HG03571 (cell line): ENCODE measurements around the gene PDZD7.

ENCODE experiments used
- ATAC-seq: cut with Tn5 transposase; IDR thresholded peaks from one replicate; pipeline ENCODE4 v1.9.1; 2021; ENCODE audit not compliant: unreplicated experiment

The PDZD7 gene

DNA sequence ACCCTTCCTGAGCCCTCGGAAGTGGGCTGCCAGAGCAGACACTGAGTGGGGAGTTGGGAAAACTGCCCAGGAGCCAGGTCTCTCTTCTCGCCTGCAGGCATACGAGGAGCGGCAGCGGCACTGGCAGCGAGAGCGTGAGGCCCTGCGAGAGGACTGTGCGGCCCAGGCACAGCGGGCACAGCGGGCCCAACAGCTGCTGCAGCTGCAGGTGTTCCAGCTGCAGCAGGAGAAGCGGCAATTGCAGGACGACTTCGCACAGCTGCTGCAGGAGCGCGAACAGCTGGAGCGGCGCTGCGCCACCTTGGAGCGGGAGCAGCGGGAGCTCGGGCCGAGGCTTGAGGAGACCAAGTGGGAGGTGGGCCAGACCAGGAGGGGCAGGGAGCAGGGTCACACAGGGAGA, 25.6 kb downstream of the PDZD7 start:
- ATAC-seq: no peak

- ATAC-seq: no peak
Measured at GRCh38 chr10:101003639-101004206, 27.2 kb downstream of the PDZD7 start.

- no peak for ATAC-seq
Measured at GRCh38 chr10:101002456-101002855, 28.5 kb downstream of the PDZD7 start.

DNA sequence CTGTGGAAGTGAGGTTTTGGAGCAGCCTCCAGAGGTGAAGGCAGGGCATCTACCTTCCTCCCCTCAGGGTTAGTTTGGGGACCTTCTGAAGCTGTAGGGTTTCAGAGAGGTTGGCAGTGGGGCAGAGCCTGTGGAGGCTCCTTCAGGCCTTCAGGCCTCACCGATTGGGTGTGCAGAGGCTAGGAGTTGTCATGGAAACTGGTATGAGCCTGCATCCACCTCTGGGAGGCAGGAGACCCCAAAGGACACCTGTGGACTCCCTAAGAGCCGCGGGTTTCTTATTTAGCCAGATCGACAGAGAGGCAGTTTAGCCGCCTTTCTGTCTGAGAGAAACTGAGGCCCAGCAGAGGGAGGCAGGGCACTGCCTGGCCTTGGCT, 29.3 kb downstream of the PDZD7 start:
- ATAC-seq: no peak

DNA sequence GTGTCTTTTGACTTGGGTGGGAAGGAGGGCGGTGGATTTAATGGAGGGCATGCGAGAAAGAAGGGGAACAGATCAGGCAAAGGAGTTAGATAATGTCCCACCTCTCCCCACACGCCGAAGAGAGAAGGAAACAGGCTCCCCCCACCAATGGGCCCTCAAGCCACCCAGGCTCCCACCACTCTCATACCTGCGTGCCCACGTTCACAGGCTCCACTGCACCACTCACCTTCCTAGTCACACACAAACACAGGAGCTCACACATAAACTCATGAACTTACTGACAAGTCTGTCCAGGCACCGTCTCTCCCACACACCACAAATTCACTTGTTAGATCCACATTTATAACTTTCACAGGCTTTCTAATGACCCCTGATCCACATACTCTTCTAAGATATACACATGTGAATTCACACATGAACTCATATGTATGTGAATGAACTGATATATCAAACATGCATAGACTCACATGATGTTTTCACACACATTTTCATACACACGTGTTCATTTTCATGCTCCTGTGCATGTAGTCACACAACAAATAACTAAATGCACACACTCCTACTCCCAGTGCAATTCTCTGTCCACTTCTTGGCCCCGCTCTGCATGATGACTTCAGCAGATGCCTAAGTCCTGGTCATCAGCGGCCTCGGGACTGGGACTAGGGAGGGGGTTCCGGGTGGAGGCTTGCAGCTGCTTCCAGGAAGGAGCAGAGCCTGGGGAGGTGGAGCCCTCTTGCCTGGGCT, 29.8 kb downstream of the PDZD7 start:
- ATAC-seq: no peak

- no peak for ATAC-seq
Measured at GRCh38 chr10:101000127-101000914, 30.6 kb downstream of the PDZD7 start.

GRCh38 chr10:100999742-101000126, 31.2 kb downstream of the PDZD7 start, which contains the start of gene LZTS2:
Gene LZTS2, plus strand, starts transcription at chr10:100999808. Its CDS starts 2,731 bp downstream, at chr10:101002539.
- ATAC-seq: no peak

GRCh38 chr10:100998991-100999741, 31.8 kb downstream of the PDZD7 start:
- peak; percentile 37 for ATAC-seq

GRCh38 chr10:100998183-100998990, 32.5 kb downstream of the PDZD7 start:
- ATAC-seq: no peak

DNA sequence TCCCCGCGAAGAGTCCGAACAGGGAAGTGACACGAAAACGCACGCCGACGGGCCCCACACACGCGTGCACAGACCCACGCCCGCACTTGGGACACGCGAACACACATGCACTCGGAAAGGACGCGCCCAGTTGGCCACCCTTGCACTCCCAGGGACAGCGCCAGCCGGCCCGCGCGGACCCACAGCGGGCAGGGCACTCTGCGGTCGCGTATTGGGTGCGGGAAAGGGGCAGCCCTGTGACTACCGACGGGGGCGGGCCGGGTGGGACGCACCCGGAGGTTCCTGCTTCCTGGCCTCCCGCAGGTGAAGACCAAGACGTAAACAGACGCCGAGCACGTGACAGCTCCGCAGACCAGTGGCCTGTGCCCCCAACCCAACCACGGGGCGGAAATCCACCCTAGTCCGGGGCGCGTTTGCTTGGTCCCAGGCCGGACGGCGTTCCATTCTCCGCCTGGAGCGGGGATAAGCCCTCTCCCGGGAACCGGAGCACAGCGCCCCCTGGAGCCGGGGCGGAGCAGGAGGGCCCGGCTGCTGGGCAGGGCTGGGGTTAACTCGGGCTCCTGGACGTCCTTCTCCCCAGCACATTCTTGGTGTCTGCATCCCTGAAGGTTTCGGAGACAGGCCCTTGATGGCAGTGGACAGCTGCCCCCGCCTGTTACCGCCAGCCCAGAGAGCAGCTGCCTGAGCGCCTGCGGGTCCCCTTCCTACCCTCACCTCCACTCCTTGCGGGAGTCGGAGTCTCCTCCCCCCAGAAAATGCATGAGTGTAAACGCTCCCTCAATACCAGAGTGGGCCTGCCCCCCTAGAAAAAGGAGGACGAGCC, 33.4 kb downstream of the PDZD7 start:
- no peak for ATAC-seq

GRCh38 chr10:100996678-100997359, 34.1 kb downstream of the PDZD7 start:
- no peak for ATAC-seq

DNA sequence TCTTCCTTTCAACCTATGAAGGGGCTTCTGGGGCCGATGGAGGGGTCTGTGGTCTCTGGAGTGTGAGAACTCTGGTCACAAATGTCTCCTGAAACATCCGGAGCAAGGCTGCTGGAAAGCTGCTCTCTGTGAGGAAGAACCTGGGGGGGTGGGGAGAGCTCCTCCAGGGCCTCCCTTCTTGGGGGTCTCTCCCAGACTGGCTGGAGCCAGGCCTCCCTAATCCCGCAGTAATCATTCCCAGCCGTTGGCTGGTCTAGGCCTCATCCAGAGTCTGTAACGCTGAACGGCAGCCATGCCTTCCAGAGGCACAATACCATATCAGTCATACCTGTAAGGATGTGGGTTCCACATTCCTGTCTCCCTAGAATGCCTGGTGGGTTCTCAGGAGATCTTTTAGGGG, 35.7 kb downstream of the PDZD7 start:
- no peak for ATAC-seq

GRCh38 chr10:100993986-100994708, 36.8 kb downstream of the PDZD7 start:
- ATAC-seq: no peak

- no peak for ATAC-seq
Measured at GRCh38 chr10:100989088-100989487, 41.8 kb downstream of the PDZD7 start.

GRCh38 chr10:100988166-100988565, 42.8 kb downstream of the PDZD7 start:
- no peak for ATAC-seq

DNA sequence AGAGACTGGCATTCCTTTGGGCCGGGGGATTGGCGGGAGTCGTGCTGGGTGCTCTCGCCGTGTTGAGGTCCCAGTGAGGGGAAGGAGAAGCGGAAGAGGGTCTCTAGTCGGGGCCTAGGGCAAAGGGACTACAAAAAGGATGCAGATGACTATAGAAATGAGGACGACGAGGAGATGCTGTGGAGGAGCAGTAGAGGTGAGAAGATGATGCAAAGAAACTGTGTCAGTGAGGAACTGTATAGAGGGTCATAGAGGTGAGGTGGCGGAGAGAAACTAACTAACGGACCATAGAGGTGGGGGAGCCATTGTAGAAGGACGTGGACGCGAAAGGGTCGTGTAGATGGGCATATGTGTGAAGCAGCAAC, 43.3 kb downstream of the PDZD7 start:
- ATAC-seq: no peak

DNA sequence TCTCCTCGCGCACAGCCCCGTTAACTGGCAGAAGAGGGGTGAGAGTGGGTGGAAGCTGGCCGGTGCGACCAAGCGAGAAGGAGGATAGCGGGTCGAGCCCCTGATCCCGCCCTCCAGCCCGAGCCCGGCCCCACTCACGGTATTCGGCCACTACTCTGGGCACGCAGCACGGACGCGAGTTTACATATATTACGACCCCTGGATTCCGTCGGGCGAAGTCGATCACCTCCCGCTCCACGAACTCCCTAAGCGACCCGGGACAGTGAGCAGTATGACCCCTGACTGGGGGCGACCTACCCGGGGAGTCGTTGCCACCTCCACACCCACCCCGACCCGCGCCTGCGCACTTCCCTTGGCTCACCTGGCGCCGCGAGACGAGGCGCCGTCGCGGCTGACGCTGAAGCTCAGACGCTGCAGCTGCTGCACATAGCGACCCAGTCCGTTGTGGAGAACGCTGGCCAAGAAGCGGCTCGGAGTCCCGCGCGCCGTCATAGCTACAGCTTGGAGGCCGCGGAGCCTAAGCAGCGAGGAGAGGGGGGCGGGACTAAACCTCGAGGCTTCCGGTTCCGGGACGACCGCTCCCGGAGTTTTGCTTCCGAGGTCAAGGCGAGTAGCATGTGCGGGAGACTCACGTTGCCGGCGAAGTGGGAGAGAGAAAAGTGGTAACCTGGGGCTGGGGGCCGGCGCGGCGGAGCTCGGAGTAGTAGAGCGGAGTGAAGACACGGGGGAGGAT, 43.8 kb downstream of the PDZD7 start, which contains the start of the genes MRPL43 and TWNK:
Gene MRPL43, minus strand, starts transcription at position 546 of the 733 bp plus-strand sequence. Its CDS starts 54 bp downstream, at position 492.
Gene TWNK, plus strand, starts transcription at position 592 of the 733 bp plus-strand sequence. CDS start 668 bp downstream, outside the sequence.
- ATAC-seq: peak; percentile 75

DNA sequence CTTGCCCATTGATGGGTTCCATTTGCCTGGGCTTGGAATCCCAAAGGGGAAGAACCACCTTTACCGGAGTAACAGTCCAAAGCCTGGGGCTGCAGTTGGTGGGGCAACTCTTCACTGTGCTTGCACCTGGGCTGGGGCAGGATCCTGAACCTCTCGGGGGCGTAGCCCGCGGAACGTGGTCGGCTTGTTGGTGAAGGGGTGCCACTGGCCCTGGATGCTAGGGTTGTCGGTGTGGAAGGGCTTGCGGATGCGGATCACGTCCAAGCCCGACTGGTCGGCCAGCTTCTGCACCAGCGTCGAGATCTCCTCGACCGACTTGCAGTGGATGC, 44.3 kb downstream of the PDZD7 start:
- ATAC-seq: no peak
